Transverse colon (tissue), 4 donors: ENCODE results near the gene UBE2E2. TPM values are rescaled to one million over a fixed set of nuclear protein-coding genes. Genes with fewer than 3 reads are reported as not detected.

Experiments
- DNase-seq: peaks from one replicate; pipeline ENCODE4 v3.0.0-alpha.2; 2019
- H3K27ac ChIP-seq, 4 donors: fragments of 200-600 bp; sonication (generic); 2 replicates each; pipeline ENCODE4 v1.5.1; 2016 to 2018; ENCODE audit warnings: inconsistent platforms in 4 of 4
- H3K27me3 ChIP-seq: fragments of 200-600 bp; sonication (generic); 2 replicates; pipeline ENCODE4 v1.5.1; 2017; ENCODE audit warnings: inconsistent platforms
- H3K36me3 ChIP-seq, 4 donors: fragments of 200-600 bp; sonication (generic); 2 replicates each; pipeline ENCODE4 v1.5.1; 2017 to 2019; ENCODE audit warnings: inconsistent platforms in 4 of 4
- H3K4me1 ChIP-seq, 4 donors: fragments of 200-600 bp; sonication (generic); 2 replicates each; pipeline ENCODE4 v1.5.1; 2017 to 2020; ENCODE audit warnings: inconsistent platforms in 4 of 4
- H3K4me3 ChIP-seq, 4 donors: fragments of 200-600 bp; sonication (generic); 1 replicate in 1 of 4; 2 replicates in 3 of 4; pipeline versions ENCODE4 v1.5.1 to v1.6.1; 2017 to 2019; ENCODE audit warnings: inconsistent platforms in 4 of 4
- H3K9me3 ChIP-seq, 2 donors: fragments of 200-600 bp; sonication (generic); 2 replicates each; pipeline ENCODE4 v1.5.1; 2017 to 2019; ENCODE audit warnings: inconsistent platforms in 2 of 2
- EP300 ChIP-seq: sonication (generic); formaldehyde crosslinking; IDR thresholded peaks from one replicate; pipeline ENCODE4 v1.6.1; 2017; ENCODE audit warnings: antibody characterized with exemption, low read depth
- POLR2A ChIP-seq: fragments of 450-650 bp; IDR thresholded peaks from one replicate; pipeline ENCODE4 v1.6.1; 2016; ENCODE audit warnings: antibody characterized with exemption, mild to moderate bottlenecking, moderate library complexity
- POLR2AphosphoS5 ChIP-seq, 3 donors: sonication (generic); formaldehyde crosslinking; IDR thresholded peaks; one replicate each; pipeline ENCODE4 v1.6.1; 2016; ENCODE audit warnings: antibody characterized with exemption in 3 of 3
- WGBS, 2 donors: methylation state at CpG; one replicate each; pipeline ENCODE4 v1.1.5; 2018; ENCODE audit warnings: low coverage in 1 of 2; 5-methylcytosine and 5-hydroxymethylcytosine counted together
- in situ Hi-C, 4 donors: fragments of 200-750 bp; cut with MboI; loops; one replicate each; pipeline versions ENCODE4 v1.15.0 to v1.15.1; 2017; ENCODE audit warnings: low sequenced_read_pairs in 3 of 4, low pct_ligation_motif_present in 1 of 4, low pct_unique_long_range_greater_than_20kb in 1 of 4
- intact Hi-C: fragments of 100-400 bp; cut with DNase I; formaldehyde crosslinking; loops from one replicate; pipeline ENCODE4 v1.15.1; 2023; ENCODE audit warnings: low total_unique reads
- total RNA-seq, 4 donors: library from RNA; depleted of rRNA; stranded (reverse); fragments of >200 nt; gene quantifications; one replicate each; pipeline ENCODE4 v1.1.0, GENCODE V29; 2016
- TF ChIP-seq, protein P1 (sequence below), 5 experiments: fragments of 200-600 bp in 3 of 5; fragments of 450-650 bp in 2 of 5; sonication (generic) in 3 of 5; IDR thresholded peaks; 1 replicate in 2 of 5; 2 replicates in 3 of 5; pipeline ENCODE4 v1.5.1; 2016 to 2017; ENCODE audit warnings: antibody characterized with exemption in 5 of 5, inconsistent platforms in 3 of 5, mild to moderate bottlenecking in 2 of 5, moderate library complexity in 1 of 5

Gene UBE2E2
- total RNA-seq, 4 donors from 2014 or later = 5.4 to 133 (median 7.6) TPM

DNA sequence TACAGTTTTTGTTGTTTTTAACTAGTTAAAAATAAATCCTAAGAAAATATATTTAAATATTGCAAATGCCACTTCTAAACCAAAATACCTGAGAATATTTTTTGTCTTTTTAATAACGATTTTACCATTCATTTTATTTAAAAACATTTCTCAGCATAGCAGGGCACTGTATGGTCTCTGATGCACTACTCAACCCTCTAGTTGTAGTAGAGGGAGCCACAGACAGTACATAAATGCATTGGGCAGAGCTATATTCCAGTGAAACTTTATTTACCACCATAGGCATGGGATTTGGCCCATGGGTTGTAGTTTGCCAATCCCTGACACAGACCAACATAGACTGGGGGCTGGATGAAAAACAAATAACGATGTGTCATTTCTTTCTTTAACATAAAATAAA is 388.2 kb downstream of the UBE2E2 start:
- H3K27me3 ChIP-seq = no peaks in the 10 kb centered on the region
- H3K36me3 ChIP-seq = no peaks in the 10 kb centered on the region
- no peak overlapping the region for H3K27ac ChIP-seq
- no peak overlapping the region for H3K4me3 ChIP-seq
- no peaks in the 10 kb centered on the region for H3K4me1 ChIP-seq
- no peak for DNase-seq
- H3K9me3 ChIP-seq = no peaks in the 10 kb centered on the region
- 82 to 86% methylated on average over 2 of the region's 2 CpGs for WGBS, 2 donors
- TF ChIP-seq POLR2A (no peak), POLR2AphosphoS5 (IDR thresholded peaks at IDR 0.05) (no peak), EP300 (no peak)
- in situ Hi-C loops = no loop called here
- intact Hi-C loops = no loop called here

DNA sequence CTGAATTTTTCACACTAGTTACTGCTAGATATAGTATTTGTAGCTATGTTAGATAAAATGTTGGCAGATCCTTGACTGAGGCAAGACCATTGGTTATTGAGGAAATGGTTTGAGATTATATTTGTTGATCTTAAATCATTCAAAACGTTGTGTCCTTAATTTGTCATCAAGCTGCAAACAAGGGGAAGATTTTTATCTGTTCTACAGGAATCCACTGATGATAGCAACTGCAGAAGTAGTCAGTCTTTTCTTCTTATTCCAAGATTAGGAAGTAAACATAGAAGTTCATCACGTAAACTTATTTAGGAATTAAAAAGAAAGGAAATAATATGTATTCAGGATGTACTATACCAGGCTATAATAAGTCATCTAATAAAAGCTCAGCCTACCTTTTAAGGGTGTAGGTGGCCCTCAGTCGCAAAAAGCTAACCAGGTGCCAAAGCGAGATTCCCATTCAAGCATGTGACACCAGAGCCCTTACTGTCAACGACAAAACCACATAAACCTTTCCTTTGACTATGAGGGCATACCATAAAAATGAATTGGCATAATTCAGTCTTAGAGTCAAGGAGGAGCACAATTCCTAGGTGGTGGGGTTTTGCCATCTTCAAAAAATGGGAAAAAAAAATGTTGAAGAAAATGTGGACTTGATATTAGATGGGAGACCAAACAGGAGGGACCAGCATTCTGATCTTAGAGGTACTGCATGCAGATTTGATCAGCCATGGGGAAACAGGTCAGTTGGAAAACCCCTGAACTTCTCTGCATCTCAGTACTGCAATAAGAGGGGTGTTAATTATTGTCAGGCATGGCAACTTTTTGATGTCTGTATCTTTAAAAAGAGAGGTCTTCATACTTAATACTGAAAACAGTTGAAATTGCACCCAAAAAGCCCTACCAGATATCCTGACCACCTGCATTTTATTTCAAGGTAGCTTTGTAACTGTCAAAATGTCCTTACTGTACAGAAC is 390.1 kb downstream of the UBE2E2 start:
- Histone ChIP-seq H3K27ac (no peak overlapping the region), H3K4me1 (no peaks in the 10 kb centered on the region), H3K9me3 (no peaks in the 10 kb centered on the region), H3K36me3 (no peaks in the 10 kb centered on the region), H3K27me3 (no peaks in the 10 kb centered on the region), H3K4me3 (no peak overlapping the region)
- 64 to 67% methylated on average over 5 of the region's 5 CpGs for WGBS, 2 donors
- TF ChIP-seq POLR2A (no peak), POLR2AphosphoS5 (IDR thresholded peaks at IDR 0.05) (no peak), EP300 (no peak)
- TF ChIP-seq, protein P1, sequence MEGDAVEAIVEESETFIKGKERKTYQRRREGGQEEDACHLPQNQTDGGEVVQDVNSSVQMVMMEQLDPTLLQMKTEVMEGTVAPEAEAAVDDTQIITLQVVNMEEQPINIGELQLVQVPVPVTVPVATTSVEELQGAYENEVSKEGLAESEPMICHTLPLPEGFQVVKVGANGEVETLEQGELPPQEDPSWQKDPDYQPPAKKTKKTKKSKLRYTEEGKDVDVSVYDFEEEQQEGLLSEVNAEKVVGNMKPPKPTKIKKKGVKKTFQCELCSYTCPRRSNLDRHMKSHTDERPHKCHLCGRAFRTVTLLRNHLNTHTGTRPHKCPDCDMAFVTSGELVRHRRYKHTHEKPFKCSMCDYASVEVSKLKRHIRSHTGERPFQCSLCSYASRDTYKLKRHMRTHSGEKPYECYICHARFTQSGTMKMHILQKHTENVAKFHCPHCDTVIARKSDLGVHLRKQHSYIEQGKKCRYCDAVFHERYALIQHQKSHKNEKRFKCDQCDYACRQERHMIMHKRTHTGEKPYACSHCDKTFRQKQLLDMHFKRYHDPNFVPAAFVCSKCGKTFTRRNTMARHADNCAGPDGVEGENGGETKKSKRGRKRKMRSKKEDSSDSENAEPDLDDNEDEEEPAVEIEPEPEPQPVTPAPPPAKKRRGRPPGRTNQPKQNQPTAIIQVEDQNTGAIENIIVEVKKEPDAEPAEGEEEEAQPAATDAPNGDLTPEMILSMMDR (IDR thresholded peaks at IDR 0.05) = no peak
- intact Hi-C loops (no loop called here), in situ Hi-C loops (no loop called here)
- no peak for DNase-seq

DNA sequence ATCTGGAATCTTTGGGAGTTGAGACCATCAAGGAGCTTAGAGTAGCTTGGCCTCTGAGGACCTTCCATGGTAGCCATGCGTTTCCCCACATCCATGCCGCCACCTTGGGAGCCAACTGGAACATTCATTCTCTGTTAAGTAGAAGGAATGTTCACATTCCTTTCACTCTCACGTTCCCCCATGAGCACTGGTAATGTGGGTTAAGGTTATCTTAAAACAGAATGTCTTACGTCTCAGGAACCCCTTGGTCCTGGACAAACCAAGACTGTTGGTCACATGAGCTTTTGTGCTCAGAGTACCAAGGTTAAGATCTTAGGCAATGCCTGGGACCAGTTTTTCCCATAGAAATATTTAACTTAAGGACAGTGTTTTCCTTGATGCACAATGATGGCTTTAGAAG is 390.9 kb downstream of the UBE2E2 start:
- in situ Hi-C loops (no loop called here), intact Hi-C loops (no loop called here)
- Histone ChIP-seq H3K27me3 (no peaks in the 10 kb centered on the region), H3K36me3 (no peaks in the 10 kb centered on the region), H3K9me3 (no peaks in the 10 kb centered on the region), H3K4me3 (no peak overlapping the region), H3K4me1 (no peaks in the 10 kb centered on the region), H3K27ac (no peak overlapping the region)
- 69% methylated on average over 4 of the region's 4 CpGs; no CpG with 5 or more reads in 1 of the 2 donors for WGBS, 2 donors
- TF ChIP-seq EP300 = no peak
- DNase-seq = no peak

DNA sequence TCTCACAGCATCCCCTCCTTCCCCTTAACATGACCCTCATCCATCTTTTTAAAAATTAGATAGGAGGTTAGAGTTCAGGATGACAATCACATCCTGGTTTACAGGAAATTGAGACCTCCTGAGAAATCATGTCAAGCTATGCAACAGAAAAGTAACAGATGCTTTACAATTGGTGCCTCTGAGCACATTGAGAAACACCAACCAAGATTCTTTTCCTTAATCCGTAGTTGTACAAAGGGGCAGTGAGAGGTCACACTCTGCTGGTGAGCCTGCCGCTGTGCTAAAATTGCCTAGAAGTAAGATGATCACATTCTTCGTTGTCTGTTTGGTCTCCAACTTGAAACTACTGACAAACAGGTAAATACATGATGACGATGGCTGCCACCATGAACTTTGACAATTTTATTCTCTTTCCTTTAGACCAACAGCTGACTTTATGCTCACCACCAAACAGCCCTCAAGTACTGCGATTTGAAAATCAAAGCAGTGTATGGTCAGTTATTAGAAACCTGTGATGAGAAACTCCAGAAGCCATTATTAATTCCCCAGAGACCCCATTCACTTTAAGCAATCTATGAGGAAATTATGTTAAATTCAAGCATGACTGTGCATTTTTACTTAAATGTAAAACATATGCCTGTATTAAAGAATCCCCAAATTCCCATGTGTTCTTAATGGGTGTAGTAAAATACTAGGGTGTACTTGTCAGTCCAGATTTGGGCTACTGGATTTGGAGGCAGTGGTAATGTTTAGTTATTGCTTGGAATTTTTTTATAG is 392.0 kb downstream of the UBE2E2 start:
- no peak for DNase-seq
- no peaks in the 10 kb centered on the region for H3K27me3 ChIP-seq
- H3K4me1 ChIP-seq = no peaks in the 10 kb centered on the region
- TF ChIP-seq, protein P1 (IDR thresholded peaks at IDR 0.05) = no peak
- no peak for TF ChIP-seq POLR2A
- TF ChIP-seq POLR2AphosphoS5 (IDR thresholded peaks at IDR 0.05) = no peak
- no peak for TF ChIP-seq EP300
- no peak overlapping the region for H3K27ac ChIP-seq
- no peaks in the 10 kb centered on the region for H3K36me3 ChIP-seq
- intact Hi-C loops (no loop called here), in situ Hi-C loops (no loop called here)
- 81 to 86% methylated on average over 4 to 5 of the region's 5 CpGs for WGBS, 2 donors
- H3K4me3 ChIP-seq = no peak overlapping the region
- no peaks in the 10 kb centered on the region for H3K9me3 ChIP-seq

DNA sequence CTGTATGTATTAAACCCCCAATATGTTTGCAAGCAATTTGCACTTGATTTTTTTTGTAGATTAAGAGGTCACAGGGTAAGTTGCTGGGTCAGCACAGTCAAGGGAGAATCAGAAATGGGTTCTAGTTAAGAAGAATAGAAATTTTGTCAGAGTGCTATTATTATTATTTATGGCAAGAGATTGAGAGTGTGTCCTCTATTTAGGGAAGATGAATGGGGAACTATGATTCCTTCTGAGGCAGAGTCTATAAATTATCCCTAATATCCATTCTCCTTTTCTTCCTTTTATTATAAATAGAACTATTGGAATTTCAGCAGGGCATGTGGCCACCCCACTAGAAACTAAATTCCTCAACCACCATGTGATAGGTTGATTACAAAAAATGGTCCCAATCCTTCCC is 392.7 kb downstream of the UBE2E2 start:
- intact Hi-C loops = no loop called here

More for the DNA sequence above, 392.7 kb downstream of the UBE2E2 start:
- in situ Hi-C loops = no loop called here
- no peak for DNase-seq
- H3K4me3 ChIP-seq = no peak overlapping the region
- H3K4me1 ChIP-seq = peaks cover 0 to 4% (median 0%) of the 10 kb centered on the region in 4 donors
- no peak overlapping the region for H3K27ac ChIP-seq
- H3K9me3 ChIP-seq = no peaks in the 10 kb centered on the region
- no peak for TF ChIP-seq POLR2A
- TF ChIP-seq EP300 = no peak
- no peak for TF ChIP-seq POLR2AphosphoS5 (IDR thresholded peaks at IDR 0.05)
- TF ChIP-seq, protein P1 (IDR thresholded peaks at IDR 0.05) = no peak
- no peaks in the 10 kb centered on the region for H3K36me3 ChIP-seq
- no peaks in the 10 kb centered on the region for H3K27me3 ChIP-seq
